Keratinocyte (primary cell): ENCODE data around the gene CAPNS1. TPM values are rescaled to one million over a fixed set of nuclear protein-coding genes. Genes with fewer than 3 reads are reported as not detected.

ENCODE experiments used
- DNase-seq: peaks from one replicate; pipeline ENCODE4 v3.0.0-alpha.2; 2011; ENCODE audit warnings: low read depth, missing footprints, low spot score
- FAIRE-seq: peaks from 2 replicates; lab custom pipeline; 2011; peaks lifted over from hg19 to GRCh38; lab: Jason Lieb, UNC
- H2AFZ ChIP-seq: 2 replicates; pipeline ENCODE4 v1.6.0; 2012; ENCODE audit warnings: low read length, control low read depth, inconsistent platforms; ENCODE audit not compliant: control insufficient read depth
- H3K27ac ChIP-seq: 2 replicates; pipeline ENCODE4 v1.5.1; 2011; ENCODE audit warnings: low read length; ENCODE audit not compliant: control insufficient read depth, insufficient read depth
- H3K27me3 ChIP-seq: 3 replicates; pipeline ENCODE4 v1.6.0; 2011; ENCODE audit warnings: low read length; ENCODE audit not compliant: control insufficient read depth, insufficient read depth; ENCODE audit errors: extremely low read depth
- H3K36me3 ChIP-seq, 2 experiments: 2 replicates in 1 of 2; 3 replicates in 1 of 2; pipeline ENCODE4 v1.5.1; 2011; ENCODE audit warnings: low read length in 2 of 2, mild to moderate bottlenecking in 1 of 2; ENCODE audit not compliant: control insufficient read depth in 2 of 2, insufficient read depth in 2 of 2; ENCODE audit errors: extremely low read depth in 1 of 2
- H3K4me1 ChIP-seq: 3 replicates; pipeline ENCODE4 v1.5.1; 2011; ENCODE audit warnings: low read length; ENCODE audit not compliant: control insufficient read depth, insufficient read depth; ENCODE audit errors: extremely low read depth
- H3K4me2 ChIP-seq: 3 replicates; pipeline ENCODE4 v1.6.0; 2011; ENCODE audit warnings: low read depth, low read length; ENCODE audit not compliant: control insufficient read depth, insufficient read depth; ENCODE audit errors: extremely low read depth
- H3K4me3 ChIP-seq, 3 experiments: fragments of 200-600 bp in 1 of 3; sonication (generic) in 1 of 3; 2 replicates in 2 of 3; 3 replicates in 1 of 3; pipeline ENCODE4 v1.5.1; 2011 to 2016; ENCODE audit warnings: low read length in 3 of 3, mild to moderate bottlenecking in 3 of 3, control low read depth in 2 of 3, inconsistent platforms in 1 of 3, low read depth in 1 of 3, mixed read lengths in 1 of 3, mixed run types in 1 of 3, moderate library complexity in 1 of 3; ENCODE audit not compliant: control insufficient read depth in 2 of 3, insufficient read depth in 2 of 3; ENCODE audit errors: extremely low read depth in 1 of 3
- H3K79me2 ChIP-seq: 2 replicates; pipeline ENCODE4 v1.6.0; 2012; ENCODE audit warnings: low read length; ENCODE audit not compliant: control insufficient read depth, insufficient read depth
- H3K9ac ChIP-seq: 3 replicates; pipeline ENCODE4 v1.6.0; 2011; ENCODE audit warnings: low read length; ENCODE audit not compliant: control insufficient read depth, insufficient read depth; ENCODE audit errors: extremely low read depth
- H3K9me1 ChIP-seq: 3 replicates; pipeline ENCODE4 v1.6.0; 2011; ENCODE audit warnings: low read length; ENCODE audit not compliant: control insufficient read depth, insufficient read depth; ENCODE audit errors: extremely low read depth
- H3K9me3 ChIP-seq: 2 replicates; pipeline ENCODE4 v1.5.1; 2012; ENCODE audit warnings: low read depth, low read length; ENCODE audit not compliant: control insufficient read depth
- H4K20me1 ChIP-seq: 3 replicates; pipeline ENCODE4 v1.6.0; 2011; ENCODE audit warnings: low read length; ENCODE audit not compliant: control insufficient read depth, insufficient read depth; ENCODE audit errors: extremely low read depth
- CTCF ChIP-seq, 3 experiments: IDR thresholded peaks in 1 of 3; conservative IDR thresholded peaks in 1 of 3; optimal IDR thresholded peaks in 1 of 3; 2 replicates in 2 of 3; 3 replicates in 1 of 3; pipeline versions ENCODE3 to v1.5.1; 2011; ENCODE audit warnings: low read length in 3 of 3, mild to moderate bottlenecking in 3 of 3, moderate library complexity in 2 of 3, control low read depth in 1 of 3, inconsistent platforms in 1 of 3; ENCODE audit not compliant: insufficient read depth in 2 of 3; ENCODE audit errors: extremely low read depth in 1 of 3
- EZH2 ChIP-seq: IDR thresholded peaks from one replicate; pipeline ENCODE4 v1.6.1; 2012; ENCODE audit warnings: inconsistent platforms, mild to moderate bottlenecking, low read length, moderate library complexity
- dilution Hi-C: fragments of 300-500 bp; cut with MboI; formaldehyde crosslinking; loops from one replicate; pipeline ENCODE4 v1.7.0; 2020; ENCODE audit warnings: low sequenced_read_pairs; ENCODE audit not compliant: extremely low pct_ligation_motif_present
- polyA plus RNA-seq, 5 experiments: library from polyadenylated mRNA; depleted of rRNA in 3 of 5; stranded (reverse) in 3 of 5; stranded (forward) in 1 of 5; unstranded in 1 of 5; fragments of >200 nt; gene quantifications; 1 replicate in 1 of 5; 2 replicates in 3 of 5; 3 replicates in 1 of 5; pipeline versions ENCODE4 v1.2.1 to v1.2.3, GENCODE V29; 2011 to 2012; ENCODE audit warnings: missing spikeins in 2 of 5, low read depth in 1 of 5, low replicate concordance in 1 of 5

Gene CAPNS1
- polyA plus RNA-seq, 1 donor (not counting 4 experiments of a cell fraction or from before 2014, with no cell fraction given): 884 TPM

GRCh38 chr19:36136964-36137686 lies 2.7 kb upstream of the CAPNS1 start:
- Histone ChIP-seq H3K36me3 (peaks cover 0 to 9% of the 10 kb centered on the region in 2 experiments), H4K20me1 (peaks cover 8% of the 10 kb centered on the region), H3K9me3 (no peaks in the 10 kb centered on the region), H3K4me1 (peaks cover 36% of the 10 kb centered on the region), H3K27ac (peak overlapping the region; percentile 89), H3K4me3 (peak overlapping the region in 2 of 3 experiments; percentile 0 to 60), H3K9ac (peak overlapping the region; percentile 71), H3K4me2 (peak overlapping the region; percentile 50), H3K79me2 (peaks cover 11% of the 10 kb centered on the region), H2AFZ (no peak overlapping the region), H3K27me3 (no peaks in the 10 kb centered on the region), H3K9me1 (peaks cover 2% of the 10 kb centered on the region)
- no peak for DNase-seq
- TF ChIP-seq CTCF (optimal IDR thresholded peaks at IDR 0.05 in 1 of 3, IDR thresholded peaks at IDR 0.05 in 1 of 3, conservative IDR thresholded peaks at IDR 0.05 in 1 of 3; ENCODE audit: extremely low read depth in 1 of 3, insufficient read depth in 2 of 3, low read length in 3 of 3): no peak
- TF ChIP-seq EZH2: no peak
- peak; percentile 94 for FAIRE-seq
- dilution Hi-C loops: no loop called here

- Histone ChIP-seq H3K4me1 (peaks cover 26% of the 10 kb centered on the region), H2AFZ (peak overlapping the region; percentile 82), H3K36me3 (peaks cover 11 to 22% of the 10 kb centered on the region in 2 experiments), H3K9ac (peak overlapping the region; percentile 97), H3K4me2 (peak overlapping the region; percentile 97), H3K27me3 (no peaks in the 10 kb centered on the region), H4K20me1 (peaks cover 8% of the 10 kb centered on the region), H3K9me1 (peaks cover 2% of the 10 kb centered on the region), H3K27ac (peak overlapping the region; percentile 98), H3K4me3 (peak overlapping the region; percentile 89 to 100 (median 99)), H3K9me3 (no peaks in the 10 kb centered on the region), H3K79me2 (peaks cover 19% of the 10 kb centered on the region)
- FAIRE-seq (no peak), DNase-seq (no peak)
- dilution Hi-C loops: no loop called here
- TF ChIP-seq CTCF (optimal IDR thresholded peaks at IDR 0.05 in 1 of 3, IDR thresholded peaks at IDR 0.05 in 1 of 3, conservative IDR thresholded peaks at IDR 0.05 in 1 of 3; ENCODE audit: extremely low read depth in 1 of 3, insufficient read depth in 2 of 3, low read length in 3 of 3): no peak
- no peak for TF ChIP-seq EZH2
These were observed 770 bp upstream of the CAPNS1 start for GRCh38 chr19:36139120-36139472.
